IPS-18c (cell line): Measurements from ENCODE around the gene STARD8.
"Not testable (repeated sequence)": the region's sequence is repeated elsewhere in the genome, so short reads cannot be mapped to it uniquely, and the experiment has no call there.

ENCODE experiments used
- H3K4me3 ChIP-seq: 2 replicates; pipeline ENCODE4 v1.7.0; 2013; ENCODE audit warnings: low read depth, mild to moderate bottlenecking, low read length, moderate library complexity; ENCODE audit not compliant: insufficient read depth
- H3K9me3 ChIP-seq: one replicate; pipeline ENCODE4 v1.6.1; 2013; ENCODE audit warnings: mild to moderate bottlenecking, low read length, moderate library complexity; ENCODE audit not compliant: control insufficient read depth, insufficient read depth

Gene STARD8

DNA sequence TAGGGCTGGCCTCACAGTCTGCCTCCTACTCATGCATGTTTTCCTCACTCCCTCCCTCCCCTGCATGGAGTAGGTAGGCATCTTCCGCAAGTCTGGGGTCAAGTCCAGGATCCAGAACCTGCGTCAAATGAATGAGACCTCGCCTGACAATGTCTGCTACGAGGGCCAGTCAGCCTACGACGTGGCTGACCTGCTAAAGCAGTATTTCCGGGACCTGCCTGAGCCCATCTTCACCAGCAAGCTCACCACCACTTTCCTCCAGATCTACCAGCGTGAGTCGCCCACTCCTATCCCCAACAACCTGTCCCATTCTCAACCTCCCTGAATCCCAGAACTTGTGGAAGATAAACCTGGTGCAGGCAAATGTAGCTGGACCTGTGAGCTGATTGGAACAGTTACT, 73.4 kb downstream of the STARD8 start:
- peaks cover 10% of the 10 kb centered on the region for H3K9me3 ChIP-seq

DNA sequence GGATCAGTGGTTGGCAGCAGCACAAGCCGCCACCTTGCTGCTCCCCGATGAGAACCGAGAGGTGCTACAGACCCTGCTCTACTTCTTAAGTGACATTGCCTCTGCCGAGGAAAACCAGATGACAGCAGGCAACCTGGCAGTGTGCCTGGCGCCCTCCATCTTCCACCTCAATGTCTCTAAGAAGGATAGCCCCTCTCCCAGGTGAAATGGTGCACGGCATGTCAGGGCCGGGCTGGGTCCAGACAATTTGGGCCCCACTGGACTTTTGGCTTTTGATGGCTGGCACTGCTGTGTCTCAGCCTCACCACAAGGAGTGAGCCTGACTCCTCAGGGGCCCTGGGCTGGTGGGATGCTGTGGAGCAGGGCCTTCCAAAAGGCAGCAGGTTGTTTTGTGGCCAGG, 74.1 kb downstream of the STARD8 start:
- H3K4me3 ChIP-seq = no peak overlapping the region
- peaks cover 10% of the 10 kb centered on the region for H3K9me3 ChIP-seq

More for the DNA sequence above, 73.4 kb downstream of the STARD8 start:
- H3K4me3 ChIP-seq = no peak overlapping the region; the same call in 1 of the 2 replicates

DNA sequence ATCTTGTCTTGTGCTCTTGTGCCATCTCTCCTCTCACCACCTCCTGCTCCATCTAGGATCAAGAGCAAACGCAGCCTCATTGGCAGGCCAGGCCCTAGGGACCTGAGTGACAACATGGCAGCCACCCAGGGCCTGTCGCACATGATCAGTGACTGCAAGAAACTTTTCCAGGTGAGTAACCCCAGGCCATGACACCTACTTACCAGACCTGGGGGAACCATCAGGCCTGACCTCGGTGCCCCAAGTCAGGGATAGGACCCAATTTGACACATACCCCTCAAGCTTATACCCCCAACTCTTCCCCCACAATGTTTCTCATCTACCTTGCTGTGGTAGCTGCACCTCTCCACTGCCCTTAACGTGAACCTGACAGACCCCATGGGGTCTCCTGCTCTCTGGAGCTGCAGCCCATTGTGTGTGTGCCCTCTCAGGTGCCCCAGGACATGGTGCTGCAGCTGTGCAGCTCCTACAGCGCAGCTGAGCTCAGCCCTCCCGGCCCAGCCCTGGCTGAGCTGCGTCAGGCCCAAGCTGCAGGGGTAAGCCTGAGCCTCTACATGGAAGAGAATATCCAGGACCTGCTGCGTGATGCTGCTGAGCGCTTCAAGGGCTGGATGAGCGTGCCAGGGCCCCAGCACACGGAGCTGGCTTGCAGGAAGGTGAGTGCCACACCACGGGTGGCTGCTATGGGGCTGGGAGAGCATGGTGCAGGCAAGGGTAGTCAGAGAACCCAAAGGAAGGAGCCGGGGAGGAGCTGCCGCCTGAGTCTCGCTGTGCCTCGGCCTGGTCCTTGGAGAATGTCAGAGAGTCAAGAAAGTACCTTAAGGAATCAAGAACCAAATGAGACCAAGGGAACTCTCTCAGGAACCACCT, 74.8 kb downstream of the STARD8 start:
- Histone ChIP-seq H3K4me3 (no peak overlapping the region; the same call in 1 of the 2 replicates), H3K9me3 (peaks cover 8% of the 10 kb centered on the region)

DNA sequence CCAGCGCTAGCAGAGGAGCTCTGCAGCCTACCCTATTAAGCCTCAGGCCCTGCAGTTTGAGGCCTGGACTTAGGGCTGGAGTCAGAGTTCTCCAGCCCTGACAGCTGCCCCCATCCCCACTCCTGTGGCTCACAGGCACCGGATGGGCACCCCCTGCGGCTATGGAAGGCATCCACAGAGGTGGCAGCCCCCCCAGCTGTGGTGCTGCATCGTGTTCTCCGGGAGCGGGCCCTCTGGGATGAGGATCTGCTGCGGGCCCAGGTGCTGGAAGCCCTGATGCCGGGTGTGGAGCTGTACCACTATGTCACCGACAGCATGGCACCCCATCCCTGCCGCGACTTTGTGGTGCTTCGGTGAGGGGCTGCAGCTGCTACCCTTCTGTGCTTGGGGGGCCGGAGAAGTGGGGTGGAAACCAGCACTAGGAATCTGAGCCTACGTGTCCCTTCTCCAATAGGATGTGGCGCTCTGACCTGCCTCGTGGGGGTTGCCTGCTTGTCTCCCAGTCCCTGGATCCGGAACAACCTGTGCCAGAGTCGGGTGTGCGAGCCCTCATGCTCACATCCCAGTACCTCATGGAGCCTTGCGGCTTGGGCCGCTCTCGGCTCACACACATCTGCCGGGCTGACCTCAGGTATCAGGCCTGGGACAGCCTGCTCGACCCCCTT, 76.2 kb downstream of the STARD8 start:
- Histone ChIP-seq H3K4me3 (no peak overlapping the region), H3K9me3 (peaks cover 6% of the 10 kb centered on the region)

DNA sequence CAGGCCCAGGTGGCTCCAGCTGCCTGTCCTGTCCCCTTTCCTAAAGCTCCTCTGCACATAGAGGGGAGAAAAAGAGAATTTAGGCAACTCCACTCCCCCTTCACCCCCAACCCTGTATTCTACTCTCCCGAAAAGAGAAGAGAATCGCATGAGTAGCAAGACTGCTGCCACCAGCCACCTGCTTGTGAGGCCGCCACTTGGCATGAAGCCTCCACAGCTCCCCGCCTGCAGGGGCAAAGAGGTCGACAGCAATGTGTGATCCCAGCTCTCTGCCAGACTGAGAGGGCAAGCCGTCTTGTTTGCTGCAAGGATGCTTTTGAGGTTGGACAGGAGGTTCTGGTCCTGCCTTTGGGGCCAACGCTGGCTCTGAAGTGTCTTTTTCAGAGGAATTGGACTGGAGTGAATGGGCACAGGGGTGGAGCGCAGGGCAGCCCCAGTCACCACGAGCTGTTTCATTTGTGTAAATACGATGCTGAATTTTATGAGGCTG, 77.1 kb downstream of the STARD8 start:
- no peak overlapping the region for H3K4me3 ChIP-seq
- peaks cover 6% of the 10 kb centered on the region for H3K9me3 ChIP-seq

DNA sequence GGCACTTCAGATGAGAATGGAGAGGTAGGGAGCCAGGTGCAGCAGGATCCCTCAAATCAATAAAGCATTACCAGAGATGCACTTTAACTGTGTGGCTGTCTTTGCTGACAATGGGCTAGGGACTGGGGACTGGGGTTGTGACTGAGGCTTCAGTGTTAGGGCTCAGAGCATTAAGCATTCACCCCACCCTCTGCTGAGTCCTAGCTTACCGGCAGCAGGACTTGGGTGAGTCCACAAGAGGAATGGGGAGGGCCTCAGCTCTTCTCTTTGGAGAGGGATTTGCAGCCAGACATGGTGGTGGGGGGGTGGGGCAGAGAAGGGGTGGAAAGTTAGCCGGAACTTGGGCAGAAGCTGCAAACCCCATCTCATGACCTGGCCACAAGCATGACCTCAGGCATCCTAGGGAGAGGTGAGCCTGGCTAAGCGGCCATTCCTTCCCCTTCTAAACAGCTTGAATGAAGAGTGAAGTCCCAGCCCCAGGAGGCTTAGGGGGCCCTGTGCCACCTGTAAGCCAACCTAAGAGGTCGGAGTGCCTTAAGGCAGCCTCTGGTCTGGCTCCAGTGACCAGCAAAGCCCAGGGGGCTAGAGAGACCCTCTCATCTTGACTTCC, 78.4 kb downstream of the STARD8 start:
- Histone ChIP-seq H3K4me3 (no peak overlapping the region), H3K9me3 (peaks cover 6% of the 10 kb centered on the region)

DNA sequence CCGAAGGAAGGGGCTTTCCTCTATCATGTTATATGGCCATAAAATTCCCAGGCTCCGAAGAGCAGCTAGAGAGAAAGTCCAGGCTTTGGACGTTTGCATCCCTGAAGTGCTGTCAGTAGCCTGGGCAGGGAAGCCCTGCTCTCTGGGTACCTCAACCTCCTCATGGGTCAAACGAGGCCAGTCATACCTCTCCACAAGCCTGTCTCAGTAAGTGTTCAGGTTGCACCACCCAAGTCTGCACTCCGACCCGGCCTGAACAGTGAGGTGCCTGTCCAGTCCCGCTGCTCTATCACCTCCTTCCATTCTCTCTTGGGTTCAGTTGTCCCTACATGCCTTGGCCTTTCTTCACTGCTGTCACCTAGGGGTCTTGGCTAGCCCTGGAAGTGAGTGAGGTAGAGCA, 78.9 kb downstream of the STARD8 start:
- Histone ChIP-seq H3K4me3 (no peak overlapping the region), H3K9me3 (peaks cover 5% of the 10 kb centered on the region)

DNA sequence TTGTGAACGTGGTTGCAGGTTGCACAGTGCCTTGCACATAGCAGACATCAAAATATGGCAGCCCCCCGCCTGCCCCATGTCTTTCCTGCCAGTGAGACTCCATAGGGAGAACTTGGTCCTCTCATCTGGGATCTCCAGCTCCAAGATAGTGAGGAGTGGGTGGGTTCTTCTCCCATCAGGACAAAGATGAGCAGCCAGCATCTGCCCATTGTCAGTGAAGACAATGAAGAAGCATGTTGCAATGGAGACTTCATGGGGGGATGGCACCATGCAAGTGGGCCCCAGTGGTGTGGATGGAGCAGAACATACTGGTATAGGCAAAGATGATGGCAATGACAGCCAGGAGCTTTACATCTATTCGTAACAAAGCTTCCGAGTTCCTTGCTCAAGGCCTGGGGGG, 80.2 kb downstream of the STARD8 start:
- Histone ChIP-seq H3K4me3 (no peak overlapping the region), H3K9me3 (peaks cover 2% of the 10 kb centered on the region)

DNA sequence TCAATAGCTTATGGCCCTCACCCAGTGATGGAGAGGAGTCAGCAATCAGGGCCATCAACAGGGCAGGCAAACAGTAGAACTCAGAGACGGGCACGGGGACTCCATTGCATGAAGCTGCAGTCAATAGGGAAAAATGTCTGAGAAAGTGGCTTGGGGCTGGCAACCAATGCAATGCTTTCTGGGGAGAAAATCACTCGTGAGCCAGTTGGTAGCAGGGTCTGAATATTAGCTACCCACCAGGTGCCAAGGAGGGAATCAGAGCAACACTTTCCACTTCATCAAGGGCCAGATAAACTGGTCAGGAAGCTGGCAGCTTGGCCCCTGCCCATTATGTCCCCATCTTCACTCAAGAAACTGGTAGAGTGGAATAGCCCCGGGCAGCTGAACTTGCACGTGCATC, 80.7 kb downstream of the STARD8 start:
- H3K4me3 ChIP-seq = no peak overlapping the region
- peaks cover 2% of the 10 kb centered on the region for H3K9me3 ChIP-seq

DNA sequence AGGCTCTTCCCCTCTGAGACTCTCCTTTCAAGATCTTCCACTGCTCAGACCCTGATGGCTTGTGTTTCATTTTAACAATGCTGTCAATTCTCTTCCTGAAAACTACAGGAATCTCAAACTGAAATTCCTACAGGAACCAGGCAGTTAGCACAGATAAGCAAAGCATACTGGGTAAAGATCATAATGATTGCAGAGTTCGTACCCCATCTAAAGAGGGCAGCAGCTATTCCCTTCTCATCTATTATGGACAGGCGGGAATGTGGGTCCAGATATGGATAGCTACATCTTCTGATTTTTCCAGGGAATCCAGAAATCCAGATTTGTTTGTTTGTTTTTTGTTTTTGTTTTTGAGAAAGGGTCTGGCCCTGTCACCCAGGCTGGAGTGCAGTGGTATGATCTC, 83.8 kb downstream of the STARD8 start:
- Histone ChIP-seq H3K9me3 (no peaks in the 10 kb centered on the region), H3K4me3 (no peak overlapping the region)

DNA sequence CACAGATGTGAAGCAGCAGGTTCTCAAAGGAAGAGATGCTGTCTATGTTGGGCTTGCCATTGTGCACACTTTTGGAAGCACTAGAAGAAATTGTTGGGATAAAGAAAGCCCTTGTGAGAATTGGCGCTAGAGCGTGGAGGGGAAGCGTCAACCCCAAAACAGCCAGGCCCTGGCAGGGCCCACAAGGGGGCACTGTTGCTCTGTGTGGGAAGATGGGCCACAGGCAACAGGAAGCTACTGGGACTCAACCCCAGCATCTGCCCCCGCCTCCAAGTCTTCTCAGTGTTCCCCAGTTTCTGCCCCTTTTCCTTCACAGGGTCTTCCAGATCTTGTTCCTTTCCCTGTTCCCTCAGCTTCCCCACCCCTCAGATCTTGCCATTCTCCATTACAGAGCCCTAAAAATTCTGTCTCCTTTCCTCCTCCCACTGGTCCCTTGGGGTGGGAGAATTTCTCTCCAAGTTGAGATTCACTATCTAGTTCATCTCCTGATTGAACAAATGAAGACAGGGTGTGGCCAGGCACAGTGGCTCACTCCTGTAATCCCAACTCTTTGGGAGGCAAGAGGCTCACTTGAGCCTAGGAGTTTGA, 85.5 kb downstream of the STARD8 start:
- Histone ChIP-seq H3K9me3 (no peaks in the 10 kb centered on the region), H3K4me3 (no peak overlapping the region)

DNA sequence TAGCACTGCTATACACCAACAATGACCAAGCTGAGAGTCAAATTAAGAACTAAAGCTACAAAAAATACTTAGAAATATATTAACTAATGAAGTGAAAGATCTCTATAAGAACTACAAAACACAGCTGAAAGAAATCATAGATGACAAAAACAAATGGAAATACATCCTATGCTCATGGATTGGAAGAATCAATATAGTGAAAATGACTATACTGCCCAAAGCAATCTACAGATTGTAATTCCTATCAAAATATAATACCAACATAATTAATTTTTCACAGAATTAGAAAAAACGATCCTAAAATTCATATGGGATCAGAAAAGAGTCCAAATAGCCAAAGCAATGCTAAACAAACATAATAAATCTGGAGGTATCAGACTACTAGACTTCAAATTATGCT, 87.8 kb downstream of the STARD8 start:
- Histone ChIP-seq H3K4me3 (no peak overlapping the region), H3K9me3 (no peaks in the 10 kb centered on the region)

DNA sequence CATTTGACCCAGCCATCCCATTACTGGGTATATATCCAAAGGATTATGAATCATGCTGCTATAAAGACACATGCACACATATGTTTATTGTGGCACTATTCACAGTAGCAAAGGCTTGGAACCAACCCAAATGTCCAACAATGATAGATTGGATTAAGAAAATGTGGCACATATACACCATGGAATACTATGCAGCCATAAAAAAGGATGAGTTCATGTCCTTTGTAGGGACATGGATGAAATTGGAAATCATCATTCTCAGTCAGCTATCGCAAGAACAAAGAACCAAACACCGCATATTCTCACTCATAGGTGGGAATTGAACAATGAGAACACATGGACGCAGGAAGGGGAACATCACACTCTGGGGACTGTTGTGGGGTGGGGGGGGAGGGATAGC, 94.4 kb downstream of the STARD8 start:
- H3K9me3 ChIP-seq, H3K4me3 ChIP-seq: not testable (repeated sequence)

DNA sequence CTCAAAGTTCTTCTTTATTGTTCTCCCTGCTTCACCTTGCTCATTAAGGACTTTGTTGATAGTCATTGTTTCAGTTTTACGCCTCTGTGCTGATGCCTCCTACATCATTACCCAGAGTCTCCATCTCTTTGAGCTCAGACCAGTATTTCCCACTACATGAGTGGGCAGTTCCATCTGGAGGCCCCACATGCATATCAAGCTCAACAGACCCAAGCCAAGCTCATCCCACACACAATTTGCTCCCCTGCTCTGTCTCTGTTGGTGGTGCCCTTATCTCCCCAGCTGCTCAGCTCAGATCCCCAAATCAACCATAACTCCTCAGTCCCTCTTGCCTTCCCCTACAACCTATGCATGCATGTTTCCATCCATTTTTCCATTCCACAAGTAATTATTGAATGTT, 96.3 kb downstream of the STARD8 start:
- H3K9me3 ChIP-seq = peaks cover 1% of the 10 kb centered on the region
- H3K4me3 ChIP-seq = no peak overlapping the region

DNA sequence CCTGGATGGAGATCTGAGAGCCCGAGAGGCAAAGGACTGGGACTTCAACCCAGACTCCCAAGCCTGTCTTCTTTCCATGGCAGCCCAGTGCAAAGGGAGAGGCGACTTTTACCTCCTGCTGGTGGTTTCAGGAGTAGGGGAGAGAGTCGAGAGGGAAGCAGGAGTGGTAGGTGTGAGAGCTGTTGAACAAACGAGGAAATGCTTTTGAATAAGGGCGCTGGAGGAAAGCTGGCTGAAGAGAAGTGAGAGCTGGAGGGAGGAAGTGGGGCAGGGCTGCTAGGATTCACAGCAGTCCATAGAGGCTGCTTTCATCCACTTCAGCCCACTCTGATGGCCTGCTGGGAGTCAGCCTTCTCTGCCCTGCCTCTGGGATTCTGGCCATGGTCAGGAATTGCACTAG, 99.5 kb downstream of the STARD8 start:
- no peak overlapping the region for H3K4me3 ChIP-seq
- H3K9me3 ChIP-seq = peaks cover 2% of the 10 kb centered on the region

DNA sequence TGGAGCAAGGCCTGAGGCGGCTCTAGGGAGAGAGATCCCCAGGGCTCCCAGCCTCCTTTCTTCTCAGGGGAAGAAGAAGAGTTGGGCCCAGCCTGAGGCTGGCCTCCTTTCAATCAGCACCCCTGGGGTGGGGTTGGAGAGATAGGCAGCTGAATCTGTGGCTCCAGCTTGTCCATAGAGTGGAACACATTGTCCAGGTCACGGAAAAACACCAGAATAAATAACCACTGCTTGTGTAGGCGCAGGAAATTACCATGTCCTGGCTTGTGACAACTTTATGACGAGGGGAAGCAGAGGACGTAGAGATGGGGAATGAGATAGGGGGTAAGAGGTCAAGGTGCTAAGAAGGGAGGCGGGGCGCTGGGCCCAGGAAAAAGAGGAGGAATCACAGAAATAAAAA, 100.6 kb downstream of the STARD8 start:
- H3K4me3 ChIP-seq = no peak overlapping the region
- peaks cover 2% of the 10 kb centered on the region for H3K9me3 ChIP-seq

DNA sequence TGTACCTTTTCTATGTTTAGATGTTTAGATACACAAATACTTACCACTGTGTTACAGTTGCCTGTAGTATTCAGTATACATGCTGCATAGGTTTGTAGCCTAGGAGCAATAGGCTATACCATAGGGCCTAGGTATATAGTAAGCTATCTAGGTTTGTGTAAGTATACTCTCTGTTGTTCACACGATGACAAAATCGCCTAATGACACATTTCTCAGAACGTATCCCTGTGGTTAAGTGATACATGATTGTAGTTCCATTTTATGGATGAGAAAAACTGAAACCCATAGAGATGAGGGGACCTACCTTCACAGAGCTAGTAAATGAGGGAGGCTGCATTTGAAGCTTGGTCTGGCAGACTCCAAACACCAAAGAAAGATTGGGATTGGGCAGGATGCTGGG, 102.0 kb downstream of the STARD8 start:
- Histone ChIP-seq H3K9me3 (peaks cover 2% of the 10 kb centered on the region), H3K4me3 (no peak overlapping the region)

DNA sequence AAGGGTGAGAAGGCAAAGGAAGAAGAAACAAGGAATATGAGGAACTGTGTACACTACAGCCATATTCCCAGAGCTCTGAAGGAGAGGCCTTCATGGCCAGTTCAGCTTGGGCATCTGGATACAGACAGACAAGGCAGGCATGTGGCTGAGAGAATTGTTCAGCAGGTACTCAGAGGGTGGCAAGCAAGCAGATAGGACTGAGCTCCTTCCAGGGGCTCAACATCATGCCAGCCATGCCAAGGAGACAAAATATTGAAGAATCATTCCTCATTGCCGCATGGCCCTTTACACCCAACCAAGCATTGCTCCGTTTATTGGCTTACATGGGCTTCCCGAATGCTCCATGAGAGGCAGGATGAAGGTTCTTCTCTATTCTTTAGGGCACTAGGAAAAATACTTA, 102.8 kb downstream of the STARD8 start:
- no peak overlapping the region for H3K4me3 ChIP-seq
- peaks cover 2% of the 10 kb centered on the region for H3K9me3 ChIP-seq
